Spinal cord (tissue), 10 donors: ENCODE results near the gene THTPA. TPM values are rescaled to one million over a fixed set of nuclear protein-coding genes. Genes with fewer than 3 reads are reported as not detected.
"Not testable (repeated sequence)": the region's sequence is repeated elsewhere in the genome, so short reads cannot be mapped to it uniquely, and the experiment has no call there.

Experiments used
- DNase-seq, 6 donors: peaks; one replicate each; pipeline versions ENCODE4 v3.0.0 to v3.0.0-alpha.2; 2013 to 2015; ENCODE audit warnings: low spot score in 6 of 6, low read depth in 4 of 6
- H3K27ac ChIP-seq: one replicate; pipeline ENCODE4 v1.5.1; 2013; ENCODE audit warnings: low read depth, low read length, control low read depth
- H3K27me3 ChIP-seq: one replicate; pipeline ENCODE4 v1.6.1; 2013; ENCODE audit warnings: low read length; ENCODE audit not compliant: control insufficient read depth, insufficient read depth
- H3K36me3 ChIP-seq: one replicate; pipeline ENCODE4 v1.6.1; 2013; ENCODE audit warnings: low read length; ENCODE audit not compliant: control insufficient read depth, insufficient read depth
- H3K4me1 ChIP-seq: one replicate; pipeline ENCODE4 v1.6.1; 2013; ENCODE audit warnings: low read length; ENCODE audit not compliant: control insufficient read depth, insufficient read depth
- H3K4me3 ChIP-seq: one replicate; pipeline ENCODE4 v1.5.1; 2013; ENCODE audit warnings: low read depth, low read length, control low read depth
- H3K9me3 ChIP-seq: one replicate; pipeline ENCODE4 v1.6.1; 2013; ENCODE audit warnings: low read length; ENCODE audit not compliant: control insufficient read depth, insufficient read depth
- WGBS: methylation state at CpG from one replicate; pipeline ENCODE4 v1.1.5; 2013; ENCODE audit warnings: missing lambda C conversion rate; ENCODE audit not compliant: insufficient coverage; 5-methylcytosine and 5-hydroxymethylcytosine counted together
- polyA plus RNA-seq, 2 donors: library from polyadenylated mRNA; unstranded; fragments of 120-200 nt; gene quantifications; one replicate each; pipeline ENCODE4 v1.2.1, GENCODE V29; 2013; ENCODE audit not compliant: insufficient read length in 2 of 2
- total RNA-seq, 2 donors: library from RNA; depleted of rRNA in 1 of 2; stranded (reverse); fragments of 120-200 nt in 1 of 2; fragments of >200 nt in 1 of 2; gene quantifications; one replicate each; pipeline versions ENCODE4 v1.2.3 to v1.2.4, GENCODE V29; 2013 to 2014
- donor health status: healthy.

The THTPA gene
- total and polyA plus RNA-seq, 4 donors, result 15.1 to 36.7 (median 26.0) TPM

DNA sequence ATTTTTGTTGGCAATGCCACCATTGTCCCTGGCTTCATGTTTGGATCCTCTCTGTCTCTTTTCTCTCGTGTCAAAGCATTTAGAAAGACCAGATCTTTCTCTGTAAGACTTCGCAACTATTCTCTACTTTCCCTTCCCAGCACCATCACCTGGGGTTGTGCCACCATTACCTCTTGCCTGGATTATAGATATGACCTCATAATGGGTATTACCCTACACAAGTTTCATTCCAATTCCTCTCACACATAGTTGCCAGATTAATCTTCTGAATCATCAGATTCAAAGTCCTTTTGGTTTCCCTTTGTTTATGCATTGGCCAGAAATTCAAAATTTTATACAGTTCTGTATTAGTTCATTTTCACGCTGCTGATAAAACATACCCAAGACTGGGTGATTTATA lies 52.9 kb downstream of the THTPA start:
- DNase-seq, result no peak
- no peaks in the 10 kb centered on the region for H3K4me1 ChIP-seq
- H3K9me3 ChIP-seq, result no peaks in the 10 kb centered on the region
- H3K27me3 ChIP-seq, result no peaks in the 10 kb centered on the region
- WGBS, result 64% methylated on average over 2 of the region's 3 CpGs
- no peak overlapping the region for H3K4me3 ChIP-seq
- no peaks in the 10 kb centered on the region for H3K36me3 ChIP-seq
- H3K27ac ChIP-seq, result no peak overlapping the region

DNA sequence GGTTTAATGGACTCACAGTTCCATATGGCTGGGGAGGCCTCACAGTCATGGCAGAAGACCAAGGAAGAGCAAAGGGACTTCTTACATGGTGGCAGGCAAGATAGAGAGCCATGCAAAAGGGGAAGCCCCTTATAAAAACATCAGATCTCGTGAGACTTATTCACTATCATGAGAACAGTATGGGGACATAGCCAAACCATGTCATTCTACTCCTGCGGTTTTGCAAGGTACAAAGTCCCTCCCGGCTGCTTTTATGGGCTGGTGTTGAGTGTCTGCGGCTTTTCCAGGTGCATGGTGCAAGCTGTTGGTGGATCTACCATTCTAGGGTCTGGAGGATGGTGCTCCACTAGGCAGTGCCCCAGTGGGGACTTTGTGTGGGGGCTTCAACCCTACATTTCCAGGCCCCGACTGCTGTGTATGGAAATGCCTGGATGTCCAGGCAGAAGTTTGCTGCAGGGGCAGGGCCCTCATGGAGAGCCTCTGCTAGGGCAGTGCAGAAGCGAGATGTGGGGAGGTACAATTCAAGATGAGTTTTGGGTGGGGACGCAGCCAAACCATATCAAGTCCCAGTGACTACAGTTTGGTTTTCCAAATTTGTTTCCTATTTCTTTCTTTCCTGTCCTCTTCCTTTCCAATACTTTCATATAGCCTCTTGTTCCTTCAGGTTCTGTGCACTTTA lies 53.5 kb downstream of the THTPA start:
- H3K27ac ChIP-seq, H3K9me3 ChIP-seq, H3K4me3 ChIP-seq, H3K27me3 ChIP-seq, H3K36me3 ChIP-seq, H3K4me1 ChIP-seq, DNase-seq: not testable (repeated sequence)
- WGBS, result 92% methylated on average over 2 of the region's 7 CpGs

Other genes with a start within 250 kb of the THTPA start
- gene BCL2L2, start 249.4 kb upstream of the THTPA start, total RNA-seq, result 10 to 100 TPM; 22.4 to 27.7 TPM
- gene BCL2L2, start 249.4 kb upstream of the THTPA start, polyA plus RNA-seq, result 10 to 100 TPM; 37.4 to 41.1 TPM
- gene PABPN1, start 234.8 kb upstream of the THTPA start, total RNA-seq, result 100 to 1,000 TPM in 1 of 2 donors, 10 to 100 TPM in 1; 94.9 to 117 TPM
- 100 to 1,000 TPM; 235 to 282 TPM for gene PABPN1, start 234.8 kb upstream of the THTPA start, polyA plus RNA-seq
- gene SLC22A17, start 203.4 kb upstream of the THTPA start, total RNA-seq, result 100 to 1,000 TPM; 167 to 333 TPM
- gene SLC22A17, start 203.4 kb upstream of the THTPA start, polyA plus RNA-seq, result 100 to 1,000 TPM; 494 to 541 TPM
- 10 to 100 TPM; 11.1 to 26.5 TPM for gene EFS, start 191.1 kb upstream of the THTPA start, total RNA-seq
- 10 to 100 TPM; 42.7 to 45.6 TPM for gene EFS, start 191.1 kb upstream of the THTPA start, polyA plus RNA-seq
- not detected for gene IL25, start 183.5 kb upstream of the THTPA start, total RNA-seq
- gene IL25, start 183.5 kb upstream of the THTPA start, polyA plus RNA-seq, result not detected
- gene CMTM5, start 179.2 kb upstream of the THTPA start, total RNA-seq, result 10 to 100 TPM; 33.9 to 46.7 TPM
- gene CMTM5, start 179.2 kb upstream of the THTPA start, polyA plus RNA-seq, result 10 to 100 TPM; 71.8 to 78.2 TPM
- gene MYH6, start 148.0 kb upstream of the THTPA start, total RNA-seq, result under 1 TPM in 1 of 2 donors, not detected in 1; 0.11 TPM
- under 1 TPM in 1 of 2 donors, not detected in 1; 0.16 TPM for gene MYH6, start 148.0 kb upstream of the THTPA start, polyA plus RNA-seq
- gene MYH7, start 120.6 kb upstream of the THTPA start, total RNA-seq, result 1 to 10 TPM in 1 of 2 donors, under 1 TPM in 1; 0.99 to 1.2 TPM
- 1 to 10 TPM; 2.2 to 2.9 TPM for gene MYH7, start 120.6 kb upstream of the THTPA start, polyA plus RNA-seq
- 10 to 100 TPM; 47.4 to 51.8 TPM for gene NGDN, start 86.6 kb upstream of the THTPA start, total RNA-seq
- gene NGDN, start 86.6 kb upstream of the THTPA start, polyA plus RNA-seq, result 10 to 100 TPM; 49.0 to 53.5 TPM
- 1 to 10 TPM; 1.8 to 4.9 TPM for gene ZFHX2, start 4.5 kb upstream of the THTPA start, total RNA-seq
- 10 to 100 TPM; 23.8 to 31.3 TPM for gene ZFHX2, start 4.5 kb upstream of the THTPA start, polyA plus RNA-seq
- gene AP1G2, start 11.5 kb downstream of the THTPA start, total RNA-seq, result 10 to 100 TPM; 16.4 to 35.5 TPM
- gene AP1G2, start 11.5 kb downstream of the THTPA start, polyA plus RNA-seq, result 10 to 100 TPM; 57.6 to 82.3 TPM
- gene JPH4, start 22.5 kb downstream of the THTPA start, total RNA-seq, result 10 to 100 TPM; 12.5 to 23.7 TPM
- gene JPH4, start 22.5 kb downstream of the THTPA start, polyA plus RNA-seq, result 100 to 1,000 TPM; 125 to 132 TPM
- gene DHRS2, start 80.1 kb downstream of the THTPA start, total RNA-seq, result 1 to 10 TPM in 1 of 2 donors, under 1 TPM in 1; 0.88 to 1.2 TPM
- gene DHRS2, start 80.1 kb downstream of the THTPA start, polyA plus RNA-seq, result 1 to 10 TPM; 1.3 to 2.0 TPM